Measurements from ENCODE around the gene CNPY1.
"Not testable (repeated sequence)": the region's sequence is repeated elsewhere in the genome, so short reads cannot be mapped to it uniquely, and the experiment has no call there.

The CNPY1 gene

GRCh38 chr7:155569681-155570080, 23.3 kb upstream of the CNPY1 start:
- peaks cover 0 to 5% (median 0%) of the 10 kb centered on the region in 5 donors for H3K4me1 ChIP-seq (ENCODE audit: control insufficient read depth in 5 of 5, insufficient read depth in 5 of 5, low read length in 5 of 5)
- no peaks in the 10 kb centered on the region for H3K9me3 ChIP-seq (ENCODE audit: control insufficient read depth in 5 of 5, low read length in 5 of 5)
- H3K9ac ChIP-seq (ENCODE audit: low read length in 5 of 5), result no peak overlapping the region
- no peak overlapping the region for H3K27ac ChIP-seq (ENCODE audit: low read depth, low read length)
- no peak overlapping the region for H3K4me3 ChIP-seq (ENCODE audit: low read depth in 1 of 5, low read length in 5 of 5)
- no peaks in the 10 kb centered on the region for H3K36me3 ChIP-seq (ENCODE audit: control insufficient read depth in 5 of 5, insufficient read depth in 5 of 5, low read length in 5 of 5)
- H3K27me3 ChIP-seq (ENCODE audit: control insufficient read depth in 5 of 5, insufficient read depth in 4 of 5, low read length in 5 of 5), result peaks cover 2 to 23% (median 16%) of the 10 kb centered on the region in 5 donors

GRCh38 chr7:155568842-155569494, 22.6 kb upstream of the CNPY1 start:
- Histone ChIP-seq H3K27me3 (ENCODE audit: control insufficient read depth in 5 of 5, insufficient read depth in 4 of 5, low read length in 5 of 5) (peaks cover 2 to 26% (median 18%) of the 10 kb centered on the region in 5 donors), H3K9me3 (ENCODE audit: control insufficient read depth in 5 of 5, low read length in 5 of 5) (no peaks in the 10 kb centered on the region), H3K9ac (ENCODE audit: low read length in 5 of 5) (no peak overlapping the region), H3K4me3 (ENCODE audit: low read depth in 1 of 5, low read length in 5 of 5) (no peak overlapping the region), H3K4me1 (ENCODE audit: control insufficient read depth in 5 of 5, insufficient read depth in 5 of 5, low read length in 5 of 5) (peaks cover 0 to 5% (median 0%) of the 10 kb centered on the region in 5 donors), H3K27ac (ENCODE audit: low read depth, low read length) (no peak overlapping the region), H3K36me3 (ENCODE audit: control insufficient read depth in 5 of 5, insufficient read depth in 5 of 5, low read length in 5 of 5) (no peaks in the 10 kb centered on the region)

- no peaks in the 10 kb centered on the region for H3K36me3 ChIP-seq (ENCODE audit: control insufficient read depth in 5 of 5, insufficient read depth in 5 of 5, low read length in 5 of 5)
- H3K27me3 ChIP-seq (ENCODE audit: control insufficient read depth in 5 of 5, insufficient read depth in 4 of 5, low read length in 5 of 5), result peaks cover 2 to 23% (median 18%) of the 10 kb centered on the region in 5 donors
- H3K9ac ChIP-seq (ENCODE audit: low read length in 5 of 5), result no peak overlapping the region
- no peak overlapping the region for H3K4me3 ChIP-seq (ENCODE audit: low read depth in 1 of 5, low read length in 5 of 5)
- peaks cover 0 to under 1% (median 0%) of the 10 kb centered on the region in 5 donors for H3K4me1 ChIP-seq (ENCODE audit: control insufficient read depth in 5 of 5, insufficient read depth in 5 of 5, low read length in 5 of 5)
- H3K27ac ChIP-seq (ENCODE audit: low read depth, low read length), result no peak overlapping the region
- no peaks in the 10 kb centered on the region for H3K9me3 ChIP-seq (ENCODE audit: control insufficient read depth in 5 of 5, low read length in 5 of 5)
Observed at GRCh38 chr7:155568333-155568660, 21.9 kb upstream of the CNPY1 start.

- Histone ChIP-seq H3K27ac (ENCODE audit: low read depth, low read length) (no peak overlapping the region), H3K27me3 (ENCODE audit: control insufficient read depth in 5 of 5, insufficient read depth in 4 of 5, low read length in 5 of 5) (peaks cover 2 to 23% (median 17%) of the 10 kb centered on the region in 5 donors), H3K4me3 (ENCODE audit: low read depth in 1 of 5, low read length in 5 of 5) (no peak overlapping the region), H3K36me3 (ENCODE audit: control insufficient read depth in 5 of 5, insufficient read depth in 5 of 5, low read length in 5 of 5) (no peaks in the 10 kb centered on the region), H3K4me1 (ENCODE audit: control insufficient read depth in 5 of 5, insufficient read depth in 5 of 5, low read length in 5 of 5) (no peaks in the 10 kb centered on the region), H3K9me3 (ENCODE audit: control insufficient read depth in 5 of 5, low read length in 5 of 5) (no peaks in the 10 kb centered on the region), H3K9ac (ENCODE audit: low read length in 5 of 5) (no peak overlapping the region)
Observed at GRCh38 chr7:155567646-155568332, 21.4 kb upstream of the CNPY1 start.

GRCh38 chr7:155566011-155566836, 19.9 kb upstream of the CNPY1 start:
- Histone ChIP-seq H3K36me3 (ENCODE audit: control insufficient read depth in 5 of 5, insufficient read depth in 5 of 5, low read length in 5 of 5) (no peaks in the 10 kb centered on the region), H3K9ac (ENCODE audit: low read length in 5 of 5) (no peak overlapping the region), H3K4me1 (ENCODE audit: control insufficient read depth in 5 of 5, insufficient read depth in 5 of 5, low read length in 5 of 5) (no peaks in the 10 kb centered on the region)

GRCh38 chr7:155565596-155565995, 19.2 kb upstream of the CNPY1 start:
- Histone ChIP-seq H3K9ac (ENCODE audit: low read length in 5 of 5) (no peak overlapping the region), H3K27me3 (ENCODE audit: control insufficient read depth in 5 of 5, insufficient read depth in 4 of 5, low read length in 5 of 5) (peaks cover 2 to 21% (median 15%) of the 10 kb centered on the region in 5 donors), H3K9me3 (ENCODE audit: control insufficient read depth in 5 of 5, low read length in 5 of 5) (no peaks in the 10 kb centered on the region)

More at GRCh38 chr7:155566011-155566836, 19.9 kb upstream of the CNPY1 start:
- Histone ChIP-seq H3K27ac (ENCODE audit: low read depth, low read length) (no peak overlapping the region), H3K27me3 (ENCODE audit: control insufficient read depth in 5 of 5, insufficient read depth in 4 of 5, low read length in 5 of 5) (peaks cover 2 to 17% (median 13%) of the 10 kb centered on the region in 5 donors), H3K9me3 (ENCODE audit: control insufficient read depth in 5 of 5, low read length in 5 of 5) (no peaks in the 10 kb centered on the region), H3K4me3 (ENCODE audit: low read depth in 1 of 5, low read length in 5 of 5) (no peak overlapping the region)

GRCh38 chr7:155562976-155563375, 16.6 kb upstream of the CNPY1 start:
- not testable (repeated sequence) for H3K27ac ChIP-seq (ENCODE audit: low read depth, low read length); H3K9me3 ChIP-seq (ENCODE audit: control insufficient read depth in 5 of 5, low read length in 5 of 5); H3K9ac ChIP-seq (ENCODE audit: low read length in 5 of 5); H3K36me3 ChIP-seq (ENCODE audit: control insufficient read depth in 5 of 5, insufficient read depth in 5 of 5, low read length in 5 of 5); H3K4me3 ChIP-seq (ENCODE audit: low read depth in 1 of 5, low read length in 5 of 5); H3K4me1 ChIP-seq (ENCODE audit: control insufficient read depth in 5 of 5, insufficient read depth in 5 of 5, low read length in 5 of 5)
- peaks cover 3 to 21% (median 16%) of the 10 kb centered on the region in 5 donors for H3K27me3 ChIP-seq (ENCODE audit: control insufficient read depth in 5 of 5, insufficient read depth in 4 of 5, low read length in 5 of 5)

More at GRCh38 chr7:155565596-155565995, 19.2 kb upstream of the CNPY1 start:
- Histone ChIP-seq H3K27ac (ENCODE audit: low read depth, low read length) (no peak overlapping the region), H3K36me3 (ENCODE audit: control insufficient read depth in 5 of 5, insufficient read depth in 5 of 5, low read length in 5 of 5) (no peaks in the 10 kb centered on the region), H3K4me3 (ENCODE audit: low read depth in 1 of 5, low read length in 5 of 5) (no peak overlapping the region), H3K4me1 (ENCODE audit: control insufficient read depth in 5 of 5, insufficient read depth in 5 of 5, low read length in 5 of 5) (no peaks in the 10 kb centered on the region)

- H3K4me1 ChIP-seq (ENCODE audit: control insufficient read depth in 5 of 5, insufficient read depth in 5 of 5, low read length in 5 of 5), result no peaks in the 10 kb centered on the region
- no peak overlapping the region for H3K4me3 ChIP-seq (ENCODE audit: low read depth in 1 of 5, low read length in 5 of 5)
- H3K9ac ChIP-seq (ENCODE audit: low read length in 5 of 5), result no peak overlapping the region
- H3K27me3 ChIP-seq (ENCODE audit: control insufficient read depth in 5 of 5, insufficient read depth in 4 of 5, low read length in 5 of 5), result peaks cover 3 to 24% (median 16%) of the 10 kb centered on the region in 5 donors
- H3K9me3 ChIP-seq (ENCODE audit: control insufficient read depth in 5 of 5, low read length in 5 of 5), result no peaks in the 10 kb centered on the region
- H3K36me3 ChIP-seq (ENCODE audit: control insufficient read depth in 5 of 5, insufficient read depth in 5 of 5, low read length in 5 of 5), result no peaks in the 10 kb centered on the region
- H3K27ac ChIP-seq (ENCODE audit: low read depth, low read length), result no peak overlapping the region
Observed at GRCh38 chr7:155562106-155562505, 15.7 kb upstream of the CNPY1 start.

GRCh38 chr7:155560982-155561686, 14.8 kb upstream of the CNPY1 start:
- Histone ChIP-seq H3K9me3 (ENCODE audit: control insufficient read depth in 5 of 5, low read length in 5 of 5) (no peaks in the 10 kb centered on the region), H3K9ac (ENCODE audit: low read length in 5 of 5) (no peak overlapping the region), H3K36me3 (ENCODE audit: control insufficient read depth in 5 of 5, insufficient read depth in 5 of 5, low read length in 5 of 5) (no peaks in the 10 kb centered on the region), H3K27ac (ENCODE audit: low read depth, low read length) (no peak overlapping the region), H3K4me3 (ENCODE audit: low read depth in 1 of 5, low read length in 5 of 5) (no peak overlapping the region), H3K4me1 (ENCODE audit: control insufficient read depth in 5 of 5, insufficient read depth in 5 of 5, low read length in 5 of 5) (no peaks in the 10 kb centered on the region), H3K27me3 (ENCODE audit: control insufficient read depth in 5 of 5, insufficient read depth in 4 of 5, low read length in 5 of 5) (peaks cover 3 to 26% (median 16%) of the 10 kb centered on the region in 5 donors)
